EH (cell line): Measurements from ENCODE around the gene CSH2.

Experiments used
- DNase-seq: peaks from one replicate; pipeline ENCODE4 v3.0.0-alpha.2; 2015; ENCODE audit warnings: low read depth

CSH2 gene

DNA sequence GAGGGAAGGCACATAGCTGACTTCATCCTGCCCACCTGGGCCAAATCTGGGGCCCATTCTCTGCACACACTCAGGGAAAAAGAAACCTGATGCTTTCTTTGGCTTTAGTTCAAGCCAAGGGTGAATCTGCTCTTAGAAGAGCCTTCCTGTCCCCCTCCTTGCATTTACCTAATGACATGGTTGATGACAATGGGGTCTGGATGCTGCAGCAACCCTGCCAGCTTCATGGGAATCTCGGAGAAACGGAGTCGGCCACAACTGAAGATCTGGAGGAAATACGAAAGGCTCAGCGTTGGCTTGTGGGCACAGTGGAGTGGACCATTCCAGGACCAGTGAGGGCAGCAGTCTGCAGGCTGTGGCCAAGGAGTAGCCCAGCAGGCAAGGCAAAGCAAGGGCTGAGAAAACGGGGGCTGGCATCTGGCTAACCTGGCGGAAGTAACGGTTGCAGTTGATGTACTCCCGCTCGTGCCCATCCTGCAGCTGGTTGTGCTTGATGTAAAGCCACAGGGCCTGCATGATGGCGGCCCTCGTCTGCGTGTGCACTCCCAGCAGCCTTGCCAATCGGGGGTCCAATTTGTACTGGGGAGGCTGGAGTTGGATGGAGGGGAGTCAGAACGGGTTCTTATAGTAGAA is 39.6 kb downstream of the CSH2 start:
- no peak for DNase-seq

GRCh38 chr17:63833026-63833740 is 40.3 kb downstream of the CSH2 start:
- DNase-seq: no peak

GRCh38 chr17:63832455-63832854 is 41.0 kb downstream of the CSH2 start:
- no peak for DNase-seq

DNA sequence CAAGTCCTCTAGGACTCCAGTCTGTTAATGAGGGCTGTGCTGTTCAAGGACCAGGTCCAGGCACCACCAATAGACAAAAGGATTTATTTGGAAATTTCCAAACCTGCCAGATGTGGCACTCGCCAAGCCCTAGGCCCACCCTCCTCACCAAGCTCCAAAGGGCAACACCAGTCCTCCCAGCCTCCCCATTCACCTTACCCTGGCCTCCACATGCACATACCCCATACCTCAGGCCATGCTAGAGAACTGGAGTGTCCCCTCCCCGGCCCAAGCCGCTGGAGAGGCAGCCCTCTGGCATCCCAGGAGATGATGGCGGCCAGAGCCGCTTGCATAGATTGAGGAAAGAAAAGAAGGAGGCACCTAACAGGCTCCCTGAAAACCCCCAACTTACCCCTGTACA is 41.5 kb downstream of the CSH2 start:
- DNase-seq: no peak

DNA sequence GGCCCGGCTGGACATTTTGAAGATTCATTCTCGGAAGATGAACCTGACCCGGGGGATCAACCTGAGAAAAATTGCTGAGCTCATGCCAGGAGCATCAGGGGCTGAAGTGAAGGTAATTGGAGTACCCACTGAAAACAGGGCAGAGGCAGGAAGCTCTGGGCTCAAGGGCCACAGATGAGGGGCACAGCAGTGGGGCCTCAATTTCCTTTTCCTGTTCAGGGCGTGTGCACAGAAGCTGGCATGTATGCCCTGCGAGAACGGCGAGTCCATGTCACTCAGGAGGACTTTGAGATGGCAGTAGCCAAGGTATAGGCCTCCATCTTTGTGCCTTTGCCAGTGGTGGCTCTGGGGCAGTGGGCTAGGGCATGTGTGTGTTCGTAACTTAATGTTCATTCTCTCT is 42.0 kb downstream of the CSH2 start:
- no peak for DNase-seq

DNA sequence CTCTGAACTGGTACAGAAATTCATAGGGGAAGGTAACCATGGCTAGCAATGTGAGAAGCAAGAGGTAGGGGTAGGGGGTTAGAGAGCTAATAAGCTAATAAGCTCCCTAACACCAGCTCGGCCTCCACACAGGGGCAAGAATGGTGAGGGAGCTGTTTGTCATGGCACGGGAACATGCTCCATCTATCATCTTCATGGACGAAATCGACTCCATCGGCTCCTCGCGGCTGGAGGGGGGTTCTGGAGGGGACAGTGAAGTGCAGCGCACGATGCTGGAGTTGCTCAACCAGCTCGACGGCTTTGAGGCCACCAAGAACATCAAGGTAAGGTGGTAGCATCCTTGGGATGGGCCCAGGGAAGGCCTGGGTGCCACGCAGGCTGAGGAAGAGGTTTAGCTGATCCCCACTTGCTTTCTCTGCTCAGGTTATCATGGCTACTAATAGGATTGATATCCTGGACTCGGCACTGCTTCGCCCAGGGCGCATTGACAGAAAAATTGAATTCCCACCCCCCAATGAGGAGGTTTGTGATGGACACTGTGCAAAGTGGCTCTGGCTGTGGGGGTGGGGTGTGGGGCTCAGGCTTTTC is 42.5 kb downstream of the CSH2 start:
- DNase-seq: no peak

DNA sequence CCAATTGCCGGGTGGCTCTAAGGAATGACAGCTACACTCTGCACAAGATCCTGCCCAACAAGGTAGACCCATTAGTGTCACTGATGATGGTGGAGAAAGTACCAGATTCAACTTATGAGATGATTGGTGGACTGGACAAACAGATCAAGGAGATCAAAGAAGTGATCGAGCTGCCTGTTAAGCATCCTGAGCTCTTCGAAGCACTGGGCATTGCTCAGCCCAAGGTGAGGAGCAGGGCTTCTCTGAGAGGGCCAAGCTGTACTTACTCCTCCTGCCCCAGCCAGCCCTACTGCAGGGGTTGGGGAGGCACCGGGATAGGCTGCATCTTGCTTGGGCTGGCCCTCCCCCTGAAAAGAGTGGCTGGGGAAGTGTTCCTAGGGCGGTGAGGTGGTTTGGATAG is 43.2 kb downstream of the CSH2 start:
- no peak for DNase-seq

DNA sequence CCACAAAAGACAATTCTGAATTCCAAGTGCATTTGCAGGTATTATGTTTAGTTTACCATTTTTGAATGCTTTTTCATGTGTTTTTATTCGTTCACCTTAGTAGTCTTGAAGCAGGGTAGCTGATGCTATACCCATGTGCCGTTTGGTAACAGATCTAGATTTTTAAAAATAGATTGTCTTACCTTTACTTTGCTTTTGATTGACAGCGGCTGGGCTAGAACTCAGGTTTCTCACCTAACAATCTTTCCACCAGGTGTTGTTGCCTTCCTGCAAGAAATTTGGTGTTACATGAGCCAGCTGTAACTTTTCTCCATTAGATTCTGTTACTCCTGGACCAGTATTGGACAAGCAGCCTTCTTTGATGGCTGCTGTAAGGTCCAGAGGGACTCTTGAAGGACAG is 44.5 kb downstream of the CSH2 start:
- DNase-seq: no peak

DNA sequence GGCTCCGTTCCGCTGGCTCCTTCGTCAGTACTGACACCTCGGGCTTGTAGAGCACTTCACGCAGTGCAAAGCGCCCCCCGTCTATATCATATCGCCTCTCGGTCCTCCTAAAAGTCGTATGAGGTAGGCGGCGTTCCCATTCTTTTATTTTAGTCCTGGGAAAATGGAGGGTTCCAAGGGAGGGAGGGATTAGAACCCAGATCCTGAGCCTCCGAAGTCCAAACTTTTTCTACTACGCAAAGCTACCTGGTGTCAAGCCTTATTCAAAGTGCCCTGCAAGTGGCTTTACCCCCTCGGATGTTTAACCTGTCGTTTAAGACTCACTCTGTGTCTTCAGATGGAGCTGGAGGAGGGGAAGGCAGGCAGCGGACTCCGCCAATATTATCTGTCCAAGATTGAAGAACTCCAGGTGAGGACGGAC is 45.7 kb downstream of the CSH2 start:
- no peak for DNase-seq

GRCh38 chr17:63827002-63827800 is 46.3 kb downstream of the CSH2 start, which contains the start of the genes FTSJ3 and PSMC5:
FTSJ3 (minus strand) TSS chr17:63827663; CDS start chr17:63826902, 761 bp downstream.
PSMC5 (plus strand) TSS chr17:63827431; CDS start chr17:63827491, 60 bp downstream.
- peak; percentile 97 for DNase-seq

- DNase-seq: no peak
These were observed 46.9 kb downstream of the CSH2 start for GRCh38 chr17:63826468-63827001.

DNA sequence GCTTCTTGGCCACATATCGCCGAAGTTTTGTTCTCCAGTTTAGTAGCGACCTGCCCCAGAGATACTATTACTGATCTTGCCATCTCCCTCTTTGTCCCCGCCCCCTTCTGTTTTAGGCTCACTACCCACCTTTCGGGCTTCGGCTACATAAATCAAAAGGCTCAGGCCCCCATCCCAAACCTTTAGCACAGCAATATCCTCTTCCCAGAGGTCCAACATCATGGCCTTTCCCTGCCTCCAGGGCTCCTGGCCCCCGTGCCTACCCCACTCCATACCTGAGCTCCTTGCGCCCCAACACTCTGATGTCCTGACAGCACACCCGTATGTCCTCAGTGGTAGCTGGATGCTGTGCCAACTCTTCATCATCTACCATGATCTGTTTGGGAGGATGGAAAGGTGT is 49.1 kb downstream of the CSH2 start:
- DNase-seq: no peak

DNA sequence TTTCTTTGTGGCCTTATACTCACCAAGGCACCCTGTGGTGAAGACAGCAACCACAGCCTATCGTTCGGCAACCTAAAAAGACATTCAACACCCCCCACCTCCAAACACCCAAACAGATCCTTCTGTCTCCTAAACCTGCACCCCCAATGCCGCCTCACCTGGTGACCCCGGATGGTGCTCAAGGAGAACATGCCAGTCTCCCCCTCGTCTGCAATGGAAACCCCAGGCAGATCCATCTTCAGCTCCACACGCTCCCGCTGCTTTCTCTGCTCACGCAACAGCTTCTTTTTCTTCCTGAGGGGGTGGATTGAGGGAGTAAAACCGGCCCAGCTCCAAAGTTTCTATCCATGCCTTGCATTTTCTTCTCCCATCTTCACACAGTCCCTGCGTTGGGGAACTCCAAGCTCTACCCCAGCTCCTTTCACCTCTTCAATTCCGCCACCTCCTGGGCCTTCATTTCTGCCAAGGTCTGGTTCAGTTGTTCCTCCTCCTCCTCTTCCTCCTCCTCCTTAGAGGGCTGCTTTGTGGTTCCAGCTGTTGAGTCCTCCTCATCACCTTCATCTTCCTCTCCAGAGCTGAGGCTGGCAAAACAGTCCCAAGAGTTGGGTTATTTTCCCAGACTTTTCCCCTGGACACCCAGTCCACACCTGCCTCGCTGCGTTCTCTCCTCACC is 49.7 kb downstream of the CSH2 start:
- DNase-seq: no peak

DNA sequence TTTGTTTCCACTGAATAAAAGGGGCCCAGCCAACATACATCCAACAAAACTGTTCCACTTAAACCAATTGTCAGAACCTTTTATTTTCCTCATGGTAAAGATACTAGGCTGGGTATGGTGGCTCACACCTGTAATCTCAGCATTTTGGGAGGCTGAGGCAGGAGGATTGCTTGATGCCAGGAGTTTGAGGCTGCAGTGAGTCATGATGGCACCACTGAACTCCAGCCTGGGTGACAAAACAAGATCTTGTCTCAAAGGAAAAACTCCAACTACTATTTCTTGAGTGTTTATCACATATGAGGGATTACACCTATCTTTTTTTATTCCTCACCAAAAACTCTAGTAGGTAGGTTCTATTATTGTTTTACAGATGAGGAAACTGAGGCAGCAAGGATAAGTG is 50.9 kb downstream of the CSH2 start:
- DNase-seq: no peak
